T-helper 1 cell treated with Interleukin-12 subunit alpha and Interleukin-12 subunit beta and Interleukin-4 antibody, amounts not matched to agents 30 μg/mL and 1 μg/mL, for 36 hours (primary cell): ENCODE results near the gene NXPE4.
"Not testable (repeated sequence)": the region's sequence is repeated elsewhere in the genome, so short reads cannot be mapped to it uniquely, and the experiment has no call there.

ENCODE experiments used
- H3K27ac Mint-ChIP-seq: one replicate; pipeline ENCODE4 v1.8.0; 2021; ENCODE audit warnings: mild to moderate bottlenecking, mixed read lengths
- H3K27me3 Mint-ChIP-seq: one replicate; pipeline ENCODE4 v1.8.0; 2021; ENCODE audit warnings: low read depth, mixed read lengths
- H3K36me3 Mint-ChIP-seq: one replicate; pipeline ENCODE4 v1.8.0; 2021; ENCODE audit warnings: low read depth, mixed read lengths
- H3K4me1 Mint-ChIP-seq: one replicate; pipeline ENCODE4 v1.8.0; 2021; ENCODE audit warnings: low read depth, mixed read lengths
- H3K4me3 Mint-ChIP-seq: one replicate; pipeline ENCODE4 v1.8.0; 2021; ENCODE audit warnings: mild to moderate bottlenecking, moderate library complexity, mixed read lengths
- H3K9me3 Mint-ChIP-seq: one replicate; pipeline ENCODE4 v1.8.0; 2021; ENCODE audit warnings: mixed read lengths

Gene NXPE4

GRCh38 chr11:114615448-114616361, 20.1 kb upstream of the NXPE4 start:
- no peak overlapping the region for H3K4me3 Mint-ChIP-seq
- no peaks in the 10 kb centered on the region for H3K27me3 Mint-ChIP-seq
- H3K36me3 Mint-ChIP-seq, result no peaks in the 10 kb centered on the region
- H3K9me3 Mint-ChIP-seq, result peaks cover 20% of the 10 kb centered on the region
- no peaks in the 10 kb centered on the region for H3K4me1 Mint-ChIP-seq
- no peak overlapping the region for H3K27ac Mint-ChIP-seq

GRCh38 chr11:114614127-114614720, 18.6 kb upstream of the NXPE4 start:
- Mint-ChIP-seq H3K9me3 (peaks cover 12% of the 10 kb centered on the region), H3K36me3 (no peaks in the 10 kb centered on the region), H3K4me3 (no peak overlapping the region), H3K4me1 (no peaks in the 10 kb centered on the region), H3K27ac (no peak overlapping the region), H3K27me3 (no peaks in the 10 kb centered on the region)

GRCh38 chr11:114613094-114613493, 17.5 kb upstream of the NXPE4 start:
- H3K4me3 Mint-ChIP-seq, H3K4me1 Mint-ChIP-seq, H3K9me3 Mint-ChIP-seq, H3K27me3 Mint-ChIP-seq, H3K27ac Mint-ChIP-seq, H3K36me3 Mint-ChIP-seq: not testable (repeated sequence)

GRCh38 chr11:114612686-114613085, 17.1 kb upstream of the NXPE4 start:
- H3K9me3 Mint-ChIP-seq, result peaks cover 5% of the 10 kb centered on the region
- no peaks in the 10 kb centered on the region for H3K27me3 Mint-ChIP-seq
- no peak overlapping the region for H3K4me3 Mint-ChIP-seq
- no peaks in the 10 kb centered on the region for H3K36me3 Mint-ChIP-seq
- no peak overlapping the region for H3K27ac Mint-ChIP-seq
- no peaks in the 10 kb centered on the region for H3K4me1 Mint-ChIP-seq

- not testable (repeated sequence) for H3K4me3 Mint-ChIP-seq, H3K9me3 Mint-ChIP-seq, H3K27ac Mint-ChIP-seq, H3K27me3 Mint-ChIP-seq, H3K4me1 Mint-ChIP-seq, H3K36me3 Mint-ChIP-seq
Measured at GRCh38 chr11:114612199-114612598, 16.6 kb upstream of the NXPE4 start.

GRCh38 chr11:114610984-114611944, 15.7 kb upstream of the NXPE4 start:
- H3K27me3 Mint-ChIP-seq, result no peaks in the 10 kb centered on the region
- no peaks in the 10 kb centered on the region for H3K4me1 Mint-ChIP-seq
- no peak overlapping the region for H3K4me3 Mint-ChIP-seq
- H3K9me3 Mint-ChIP-seq, result peaks cover 11% of the 10 kb centered on the region
- H3K27ac Mint-ChIP-seq, result no peak overlapping the region
- no peaks in the 10 kb centered on the region for H3K36me3 Mint-ChIP-seq

- H3K36me3 Mint-ChIP-seq, result no peaks in the 10 kb centered on the region
- no peaks in the 10 kb centered on the region for H3K4me1 Mint-ChIP-seq
- H3K27me3 Mint-ChIP-seq, result no peaks in the 10 kb centered on the region
- H3K27ac Mint-ChIP-seq, result no peak overlapping the region
- peaks cover 11% of the 10 kb centered on the region for H3K9me3 Mint-ChIP-seq
- H3K4me3 Mint-ChIP-seq, result no peak overlapping the region
Measured at GRCh38 chr11:114610550-114610949, 15.0 kb upstream of the NXPE4 start.

- no peaks in the 10 kb centered on the region for H3K36me3 Mint-ChIP-seq
- no peaks in the 10 kb centered on the region for H3K27me3 Mint-ChIP-seq
- no peaks in the 10 kb centered on the region for H3K4me1 Mint-ChIP-seq
- no peak overlapping the region for H3K4me3 Mint-ChIP-seq
- no peak overlapping the region for H3K27ac Mint-ChIP-seq
- peaks cover 11% of the 10 kb centered on the region for H3K9me3 Mint-ChIP-seq
Measured at GRCh38 chr11:114609429-114609828, 13.8 kb upstream of the NXPE4 start.

- not testable (repeated sequence) for H3K4me3 Mint-ChIP-seq, H3K27me3 Mint-ChIP-seq, H3K27ac Mint-ChIP-seq, H3K36me3 Mint-ChIP-seq, H3K4me1 Mint-ChIP-seq
- peaks cover 11% of the 10 kb centered on the region for H3K9me3 Mint-ChIP-seq
Measured at GRCh38 chr11:114608605-114609004, 13.0 kb upstream of the NXPE4 start.

GRCh38 chr11:114607753-114608459, 12.3 kb upstream of the NXPE4 start:
- no peak overlapping the region for H3K27ac Mint-ChIP-seq
- H3K27me3 Mint-ChIP-seq, result no peaks in the 10 kb centered on the region
- peaks cover 11% of the 10 kb centered on the region for H3K9me3 Mint-ChIP-seq
- H3K36me3 Mint-ChIP-seq, result no peaks in the 10 kb centered on the region
- no peak overlapping the region for H3K4me3 Mint-ChIP-seq
- H3K4me1 Mint-ChIP-seq, result no peaks in the 10 kb centered on the region

- not testable (repeated sequence) for H3K4me1 Mint-ChIP-seq, H3K27ac Mint-ChIP-seq, H3K27me3 Mint-ChIP-seq, H3K36me3 Mint-ChIP-seq, H3K4me3 Mint-ChIP-seq
- peaks cover 11% of the 10 kb centered on the region for H3K9me3 Mint-ChIP-seq
Measured at GRCh38 chr11:114606802-114607075, 11.2 kb upstream of the NXPE4 start.

- Mint-ChIP-seq H3K9me3 (peaks cover 11% of the 10 kb centered on the region), H3K27me3 (no peaks in the 10 kb centered on the region), H3K36me3 (no peaks in the 10 kb centered on the region), H3K27ac (no peak overlapping the region), H3K4me3 (no peak overlapping the region), H3K4me1 (no peaks in the 10 kb centered on the region)
Measured at GRCh38 chr11:114606003-114606801, 10.6 kb upstream of the NXPE4 start.

- H3K4me1 Mint-ChIP-seq, result no peaks in the 10 kb centered on the region
- no peaks in the 10 kb centered on the region for H3K27me3 Mint-ChIP-seq
- no peak overlapping the region for H3K27ac Mint-ChIP-seq
- H3K36me3 Mint-ChIP-seq, result no peaks in the 10 kb centered on the region
- H3K9me3 Mint-ChIP-seq, result peaks cover 6% of the 10 kb centered on the region
- H3K4me3 Mint-ChIP-seq, result no peak overlapping the region
Measured at GRCh38 chr11:114605370-114605769, 9.8 kb upstream of the NXPE4 start.

- Mint-ChIP-seq H3K27me3 (no peaks in the 10 kb centered on the region), H3K9me3 (peaks cover 6% of the 10 kb centered on the region), H3K4me1 (no peaks in the 10 kb centered on the region), H3K4me3 (no peak overlapping the region), H3K36me3 (no peaks in the 10 kb centered on the region), H3K27ac (no peak overlapping the region)
Measured at GRCh38 chr11:114604886-114605285, 9.3 kb upstream of the NXPE4 start.
